GM23248 (cell line): ENCODE data around the gene PSME4.

Source experiments
- EZH2 ChIP-seq: fragments of 200-600 bp; sonication (generic); IDR thresholded peaks from 2 replicates; pipeline ENCODE4 v1.6.1; 2018; ENCODE audit warnings: antibody characterized with exemption, mild to moderate bottlenecking; ENCODE audit not compliant: insufficient read depth, poor library complexity, severe bottlenecking
- EZH2phosphoT487 ChIP-seq: fragments of 200-600 bp; sonication (generic); IDR thresholded peaks from 2 replicates; pipeline ENCODE4 v1.6.1; 2018; ENCODE audit warnings: antibody characterized with exemption, moderate library complexity, mild to moderate bottlenecking, low read depth; ENCODE audit not compliant: insufficient read depth

DNA sequence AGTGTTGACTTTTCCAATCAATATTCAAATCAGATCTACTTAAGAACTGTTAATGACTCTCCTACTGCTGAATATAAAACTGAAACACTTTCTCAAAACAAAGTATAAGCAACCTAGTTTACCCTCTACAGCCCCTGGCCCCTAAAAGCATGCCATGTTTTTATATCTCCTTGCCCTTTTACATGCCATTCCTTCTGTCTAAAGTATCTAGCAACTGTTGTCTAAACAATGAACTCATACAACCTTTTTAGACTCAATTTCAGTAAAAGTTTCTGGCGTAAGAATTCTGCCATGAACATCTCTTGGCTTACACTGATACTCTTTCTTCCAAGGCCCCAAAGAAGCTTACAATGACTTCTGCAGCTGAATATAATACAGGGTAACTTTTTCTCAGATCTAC, 63.2 kb downstream of the PSME4 start:
- TF ChIP-seq EZH2 (no peak), EZH2phosphoT487 (no peak)
